H1 (cell line): Measurements from ENCODE around the gene MYL9. TPM values are rescaled to one million over a fixed set of nuclear protein-coding genes. Genes with fewer than 3 reads are reported as not detected.
"Not testable (repeated sequence)": the region's sequence is repeated elsewhere in the genome, so short reads cannot be mapped to it uniquely, and the experiment has no call there.

Experiments used
- CTCF ChIA-PET: fragments of 300-600 bp; sonication (Branson Sonifier 250); formaldehyde crosslinking; loops from one replicate; lab custom pipeline; 2021; ENCODE audit not compliant: partially characterized antibody; lab: Charles Lee
- POLR2A ChIA-PET: fragments of 300-600 bp; sonication (Branson Sonifier 250); formaldehyde crosslinking; loops from one replicate; lab custom pipeline; 2021; ENCODE audit warnings: inconsistent platforms; ENCODE audit not compliant: partially characterized antibody; lab: Charles Lee
- DNase-seq, 2 experiments: peaks; one replicate each; pipeline versions ENCODE4 v3.0.0 to v3.0.0-alpha.2; 2010 to 2022; ENCODE audit warnings: low spot score in 2 of 2, low read depth in 1 of 2, mixed read lengths in 1 of 2
- FAIRE-seq: peaks from 2 replicates; lab custom pipeline; 2011; peaks lifted over from hg19 to GRCh38; lab: Jason Lieb, UNC
- H2AFZ ChIP-seq: 2 replicates; pipeline ENCODE4 v1.8.1; 2012; ENCODE audit warnings: low read length, inconsistent platforms
- H2AK5ac ChIP-seq: 2 replicates; pipeline ENCODE4 v1.6.1; 2013; ENCODE audit warnings: low read depth, low read length
- H2BK120ac ChIP-seq: replicated peaks from 2 replicates; pipeline ENCODE3; 2013; ENCODE audit warnings: low read depth, low read length, inconsistent platforms
- H2BK12ac ChIP-seq: 2 replicates; pipeline ENCODE4 v1.6.1; 2013; ENCODE audit warnings: low read depth, low read length
- H2BK15ac ChIP-seq: 2 replicates; pipeline ENCODE4 v1.6.1; 2013; ENCODE audit warnings: low read length
- H2BK20ac ChIP-seq: 2 replicates; pipeline ENCODE4 v1.6.1; 2013; ENCODE audit warnings: low read length
- H2BK5ac ChIP-seq: 2 replicates; pipeline ENCODE4 v1.6.1; 2013; ENCODE audit warnings: low read depth, low read length
- H3K14ac ChIP-seq: 2 replicates; pipeline ENCODE4 v1.6.1; 2013; ENCODE audit warnings: inconsistent platforms; ENCODE audit not compliant: insufficient read length
- H3K18ac ChIP-seq: 2 replicates; pipeline ENCODE4 v1.6.1; 2013; ENCODE audit warnings: low read length; ENCODE audit errors: extremely low read depth
- H3K23ac ChIP-seq: 2 replicates; pipeline ENCODE4 v1.6.1; 2013; ENCODE audit warnings: inconsistent platforms; ENCODE audit not compliant: insufficient read length
- H3K23me2 ChIP-seq: 2 replicates; pipeline ENCODE4 v1.6.1; 2013; ENCODE audit warnings: low read depth, low read length
- H3K27ac ChIP-seq: 2 replicates; pipeline ENCODE4 v1.6.1; 2011; ENCODE audit warnings: low read depth, low read length, inconsistent platforms
- H3K27me3 ChIP-seq, 4 experiments: replicated peaks in 1 of 4; 1 replicate in 1 of 4; 2 replicates in 3 of 4; pipeline versions ENCODE4 v1.6.1 to v1.8.1; 2011 to 2013; ENCODE audit warnings: low read length in 3 of 4, mild to moderate bottlenecking in 3 of 4, inconsistent platforms in 2 of 4, mixed read lengths in 2 of 4, moderate library complexity in 1 of 4; ENCODE audit not compliant: control insufficient read depth in 3 of 4, insufficient read depth in 3 of 4; ENCODE audit errors: extremely low read depth in 1 of 4
- H3K36me3 ChIP-seq, 4 experiments: 2 replicates each; pipeline versions ENCODE4 v1.6.1 to v1.8.1; 2011 to 2013; ENCODE audit warnings: mild to moderate bottlenecking in 4 of 4, low read length in 3 of 4, moderate library complexity in 2 of 4, control low read depth in 1 of 4, inconsistent platforms in 1 of 4; ENCODE audit not compliant: insufficient read depth in 4 of 4, control insufficient read depth in 2 of 4
- H3K4ac ChIP-seq: replicated peaks from 2 replicates; pipeline ENCODE3; 2013; ENCODE audit warnings: low read length, low read depth, mixed read lengths, inconsistent platforms; ENCODE audit not compliant: insufficient read length
- H3K4me1 ChIP-seq, 4 experiments: replicated peaks in 1 of 4; 1 replicate in 1 of 4; 2 replicates in 3 of 4; pipeline versions ENCODE4 v1.6.1 to v1.8.1; 2011 to 2013; ENCODE audit warnings: low read length in 3 of 4, inconsistent platforms in 2 of 4, mixed read lengths in 1 of 4; ENCODE audit not compliant: insufficient read depth in 4 of 4, control insufficient read depth in 3 of 4
- H3K4me2 ChIP-seq, 2 experiments: 2 replicates each; pipeline versions ENCODE4 v1.6.1 to v1.8.1; 2011 to 2013; ENCODE audit warnings: low read depth in 2 of 2, low read length in 2 of 2, control low read depth in 1 of 2, inconsistent platforms in 1 of 2, mild to moderate bottlenecking in 1 of 2; ENCODE audit not compliant: insufficient read depth in 1 of 2
- H3K4me3 ChIP-seq, 4 experiments: fragments of 200-600, 300-600 bp in 1 of 4; sonication (generic), shearing (Covaris generic), sonication (Bioruptor Twin) in 1 of 4; 2 replicates each; pipeline versions ENCODE4 v1.5.1 to v1.8.1; 2011 to 2016; ENCODE audit warnings: low read length in 4 of 4, low read depth in 3 of 4, control low read depth in 2 of 4, inconsistent platforms in 2 of 4, mild to moderate bottlenecking in 2 of 4, mixed read lengths in 1 of 4, moderate library complexity in 1 of 4; ENCODE audit not compliant: insufficient read depth in 2 of 4; ENCODE audit errors: extremely low read depth in 1 of 4
- H3K56ac ChIP-seq: replicated peaks from 2 replicates; pipeline ENCODE3; 2013; ENCODE audit warnings: low read depth, mild to moderate bottlenecking, mixed read lengths, low read length, inconsistent platforms; ENCODE audit not compliant: insufficient read length
- H3K79me1 ChIP-seq: 2 replicates; pipeline ENCODE4 v1.6.1; 2013; ENCODE audit warnings: low read depth, low read length, control low read depth
- H3K79me2 ChIP-seq, 2 experiments: 2 replicates each; pipeline versions ENCODE4 v1.6.1 to v1.8.1; 2012 to 2013; ENCODE audit warnings: low read length in 2 of 2, mild to moderate bottlenecking in 2 of 2, inconsistent platforms in 1 of 2; ENCODE audit not compliant: insufficient read depth in 2 of 2, control insufficient read depth in 1 of 2
- H3K9ac ChIP-seq, 4 experiments: replicated peaks in 1 of 4; 1 replicate in 1 of 4; 2 replicates in 3 of 4; pipeline versions ENCODE4 v1.6.1 to v1.8.1; 2011 to 2013; ENCODE audit warnings: low read depth in 3 of 4, low read length in 3 of 4, control low read depth in 2 of 4, mild to moderate bottlenecking in 2 of 4, moderate library complexity in 2 of 4, inconsistent platforms in 1 of 4; ENCODE audit errors: extremely low read depth in 1 of 4
- H3K9me3 ChIP-seq, 2 experiments: 2 replicates each; pipeline versions ENCODE4 v1.6.1 to v1.8.1; 2012 to 2013; ENCODE audit warnings: mild to moderate bottlenecking in 2 of 2, moderate library complexity in 2 of 2, control low read depth in 1 of 2, inconsistent platforms in 1 of 2, low read depth in 1 of 2, low read length in 1 of 2, mixed read lengths in 1 of 2; ENCODE audit not compliant: insufficient read depth in 2 of 2
- H4K20me1 ChIP-seq, 2 experiments: replicated peaks in 1 of 2; 2 replicates each; pipeline versions ENCODE3 to v1.8.1; 2011 to 2013; ENCODE audit warnings: inconsistent platforms in 2 of 2, low read length in 2 of 2, mild to moderate bottlenecking in 1 of 2; ENCODE audit not compliant: insufficient read depth in 2 of 2, control insufficient read depth in 1 of 2
- H4K5ac ChIP-seq: 2 replicates; pipeline ENCODE4 v1.6.1; 2013; ENCODE audit warnings: low read length, low read depth, mixed read lengths, inconsistent platforms; ENCODE audit not compliant: insufficient read length
- H4K8ac ChIP-seq: 2 replicates; pipeline ENCODE4 v1.8.0; 2013; ENCODE audit warnings: mild to moderate bottlenecking, moderate library complexity, low read length, inconsistent platforms; ENCODE audit not compliant: insufficient read depth; ENCODE audit errors: extremely low read depth
- H4K91ac ChIP-seq: replicated peaks from 2 replicates; pipeline ENCODE3; 2013; ENCODE audit warnings: low read length, mixed read lengths, inconsistent platforms; ENCODE audit not compliant: insufficient read length
- WGBS, 2 experiments: shearing (Covaris generic) in 1 of 2; methylation state at CpG; one replicate each; pipeline versions ENCODE4 v1.1.6 to v1.1.7; 2013 to 2015; ENCODE audit warnings: low lambda C conversion rate in 2 of 2, mixed read lengths in 2 of 2, inconsistent platforms in 1 of 2, low coverage in 1 of 2, missing lambda C conversion rate in 1 of 2; ENCODE audit not compliant: insufficient replicate concordance in 2 of 2, insufficient coverage in 1 of 2, insufficient read length in 1 of 2; ENCODE audit errors: extremely low coverage in 1 of 2, missing lambda C conversion rate in 1 of 2; 5-methylcytosine and 5-hydroxymethylcytosine counted together
- polyA plus RNA-seq, 7 experiments: library from polyadenylated mRNA; depleted of rRNA in 3 of 7; stranded (reverse) in 5 of 7; unstranded in 2 of 7; fragments of >200 nt in 5 of 7; fragments of 200-250 nt in 2 of 7; gene quantifications; 1 replicate in 5 of 7; 2 replicates in 1 of 7; 4 replicates in 1 of 7; pipeline versions ENCODE4 v1.2.1 to v1.2.3, GENCODE V29; 2011 to 2013; ENCODE audit warnings: missing spikeins in 2 of 7, mixed read lengths in 2 of 7
- total RNA-seq: library from RNA; stranded (reverse); fragmentation: NEBNext Ultra II Directional; extraction: Animal tissue kit (Norgen Biotek cat#: 25700); gene quantifications from 2 replicates; pipeline ENCODE4 v1.2.1, GENCODE V29; 2021

The MYL9 gene
- total and polyA plus RNA-seq, 2 of the 8 experiments (the other 6 are each of a cell fraction or from before 2014, with no cell fraction given): 26.8 to 193 TPM

DNA sequence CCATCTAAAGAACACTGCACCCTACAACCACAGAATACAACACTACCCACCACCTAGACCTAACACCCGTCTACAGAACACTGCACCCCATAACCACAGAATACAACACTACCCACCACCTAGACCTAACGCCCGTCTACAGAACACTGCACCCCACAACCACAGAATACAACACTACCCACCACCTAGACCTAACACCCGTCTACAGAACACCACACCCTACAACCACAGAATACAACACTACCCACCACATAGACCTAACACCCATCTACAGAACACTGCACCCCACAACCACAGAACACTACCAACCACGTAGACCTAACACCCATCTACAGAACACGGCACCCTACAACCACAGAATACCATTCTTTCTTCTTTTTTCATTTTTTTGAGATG is 23.4 kb downstream of the MYL9 start:
- ChIA-PET POLR2A (interaction anchor here (17.6 kb wide), 1 partner anchor 29 kb away, joined by 388 read pairs; the partner anchor contains the start of gene RAB5IF), CTCF (interaction anchor here (1.1 to 18.0 kb wide), 2 partner anchors 25 to 40 kb away, joined by 4 to 202 read pairs; partner anchors contain the start of gene RAB5IF)
- not testable (repeated sequence) for H3K9ac ChIP-seq, DNase-seq, H4K5ac ChIP-seq, H3K23me2 ChIP-seq, H3K79me1 ChIP-seq, H4K91ac ChIP-seq, H3K4me2 ChIP-seq, H3K36me3 ChIP-seq, H4K8ac ChIP-seq, H2BK5ac ChIP-seq, H2BK20ac ChIP-seq, H3K56ac ChIP-seq, H3K9me3 ChIP-seq, H3K23ac ChIP-seq, H2BK15ac ChIP-seq, H2AK5ac ChIP-seq, H2BK120ac ChIP-seq, H3K27ac ChIP-seq, FAIRE-seq, H3K27me3 ChIP-seq, H2AFZ ChIP-seq, H3K18ac ChIP-seq, H3K14ac ChIP-seq, H4K20me1 ChIP-seq, H3K4me3 ChIP-seq, H3K4ac ChIP-seq, H2BK12ac ChIP-seq
- Histone ChIP-seq H3K79me2 (peaks cover 6 to 19% of the 10 kb centered on the region in 2 experiments; a peak in 2 of 4 replicates), H3K4me1 (peaks cover 6 to 10% (median 8%) of the 10 kb centered on the region in 4 experiments)
- WGBS, 2 experiments: 88% methylated on average over 6 of the region's 6 CpGs; no CpG with 5 or more reads in 1 of the 2 experiments
